KG1 (cell line): ENCODE data around the gene DACH1.

Source experiments
- DNase-seq: peaks from one replicate; lab custom pipeline; 2025; lab: John Stamatoyannopoulos, UW

Gene DACH1

GRCh38 chr13:71583581-71583980 lies 283.4 kb downstream of the DACH1 start:
- no peak for DNase-seq

DNA sequence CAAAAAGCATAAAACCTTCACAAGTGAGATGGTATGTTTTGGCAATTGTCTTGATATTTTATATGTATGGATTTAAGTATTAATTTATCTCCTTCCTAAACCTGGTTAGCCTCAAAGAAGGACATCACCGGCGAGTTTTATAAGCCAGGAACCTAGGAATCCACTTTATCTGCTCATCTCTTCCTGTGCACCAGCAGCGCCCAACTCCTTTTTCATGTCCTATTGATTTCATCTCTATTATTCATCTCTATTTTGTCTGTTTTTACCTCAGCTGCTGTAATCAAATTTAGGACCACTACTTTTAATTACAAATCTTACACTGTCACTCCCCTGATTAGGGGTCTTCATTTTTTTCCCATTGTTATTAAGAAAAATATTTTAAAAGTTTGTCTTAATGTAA lies 286.4 kb downstream of the DACH1 start:
- no peak for DNase-seq

- DNase-seq = no peak
Measured at GRCh38 chr13:71578048-71578447, 289.0 kb downstream of the DACH1 start.

GRCh38 chr13:71577127-71577526 lies 289.9 kb downstream of the DACH1 start:
- DNase-seq = no peak

DNA sequence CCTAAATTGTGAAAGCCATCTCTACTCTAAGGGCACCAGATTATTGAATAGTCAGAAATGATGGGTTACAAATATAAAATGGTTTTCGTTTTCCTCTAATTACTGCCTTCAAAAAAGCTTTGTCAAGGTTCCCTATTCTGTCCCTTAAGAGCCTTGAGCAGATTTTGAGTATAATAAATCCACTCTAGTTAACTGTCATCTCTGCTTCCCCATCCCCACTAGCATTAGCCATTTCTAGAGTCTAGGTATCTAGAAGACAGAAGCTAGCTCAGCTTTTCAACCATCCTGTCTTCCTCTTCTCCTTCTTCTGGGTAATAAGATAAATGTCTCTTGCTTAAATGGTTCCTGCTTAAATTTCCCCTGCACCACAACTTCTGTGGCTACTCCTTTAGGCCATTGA lies 290.4 kb downstream of the DACH1 start:
- peak; percentile 8 for DNase-seq

GRCh38 chr13:71546881-71547280 lies 320.1 kb downstream of the DACH1 start:
- DNase-seq = no peak

DNA sequence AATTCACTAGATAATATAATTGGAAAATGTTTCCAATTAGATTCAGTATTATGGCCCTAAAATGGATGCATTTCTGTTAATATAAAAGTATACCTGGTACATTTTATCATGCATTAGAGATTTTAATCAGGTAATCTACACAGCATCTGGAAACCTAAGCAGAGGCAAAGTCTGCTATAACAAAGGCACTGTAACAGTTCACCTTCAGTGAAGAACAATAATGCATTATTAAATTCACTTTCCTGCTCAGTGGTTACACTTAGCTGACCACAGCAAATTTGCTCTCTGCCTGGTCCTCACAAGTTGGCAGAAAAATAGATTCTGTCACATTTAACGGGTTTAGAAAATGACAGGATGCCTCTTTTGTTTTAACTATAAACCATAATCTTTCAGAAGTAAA lies 326.9 kb downstream of the DACH1 start:
- no peak for DNase-seq

- no peak for DNase-seq
Measured at GRCh38 chr13:71536201-71536600, 330.8 kb downstream of the DACH1 start.

DNA sequence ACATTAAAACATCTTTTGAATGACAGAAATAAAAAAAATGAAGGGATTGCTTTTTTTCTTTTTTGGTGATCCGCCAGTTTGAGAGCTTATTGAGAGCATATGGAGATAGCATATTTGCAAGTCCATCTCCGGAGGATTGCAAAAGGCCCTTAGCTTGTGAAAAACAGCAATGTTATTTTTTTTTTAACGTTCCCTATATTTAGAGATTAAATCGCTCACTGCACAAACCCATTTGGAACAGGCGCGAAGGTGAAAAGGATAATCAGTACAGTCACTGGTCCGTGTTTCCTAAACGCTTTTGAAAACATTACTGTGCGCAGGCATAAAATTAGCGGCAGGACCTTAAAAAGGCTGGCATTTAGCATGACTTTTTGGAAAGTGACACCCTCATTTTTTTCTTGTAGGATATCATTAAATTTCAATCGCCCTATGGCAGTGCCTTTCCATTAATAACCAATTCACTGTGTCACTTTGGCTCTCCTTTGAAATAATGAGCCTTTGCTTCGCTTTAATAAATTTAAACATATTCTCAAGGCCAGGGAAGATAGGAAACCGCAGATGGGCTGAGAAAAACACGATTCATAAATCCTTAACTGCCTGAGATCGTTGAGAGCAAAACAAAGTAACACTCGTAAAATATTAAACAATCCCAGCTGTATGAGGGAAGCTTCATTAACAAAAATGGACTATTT lies 342.2 kb downstream of the DACH1 start:
- no peak for DNase-seq

DNA sequence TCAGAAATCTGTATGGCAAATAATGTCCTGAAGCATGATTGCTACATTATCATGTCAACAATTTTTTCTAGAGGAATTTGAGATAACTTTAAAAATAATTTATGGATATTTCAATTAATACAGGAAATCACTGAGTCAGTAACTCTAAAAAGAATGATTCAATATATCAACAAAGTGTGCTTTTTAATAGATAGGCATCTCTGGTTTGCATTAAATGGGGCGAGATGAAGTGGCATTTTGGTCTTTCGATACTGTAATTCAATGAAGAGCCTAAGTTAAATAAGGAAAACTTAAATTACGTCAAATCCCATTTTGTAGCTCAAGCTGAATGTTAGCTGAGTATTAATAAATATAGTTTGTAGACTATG lies 342.8 kb downstream of the DACH1 start:
- DNase-seq = no peak

GRCh38 chr13:71522941-71523526 lies 344.0 kb downstream of the DACH1 start:
- DNase-seq = no peak

GRCh38 chr13:71517004-71517403 lies 350.0 kb downstream of the DACH1 start:
- no peak for DNase-seq

DNA sequence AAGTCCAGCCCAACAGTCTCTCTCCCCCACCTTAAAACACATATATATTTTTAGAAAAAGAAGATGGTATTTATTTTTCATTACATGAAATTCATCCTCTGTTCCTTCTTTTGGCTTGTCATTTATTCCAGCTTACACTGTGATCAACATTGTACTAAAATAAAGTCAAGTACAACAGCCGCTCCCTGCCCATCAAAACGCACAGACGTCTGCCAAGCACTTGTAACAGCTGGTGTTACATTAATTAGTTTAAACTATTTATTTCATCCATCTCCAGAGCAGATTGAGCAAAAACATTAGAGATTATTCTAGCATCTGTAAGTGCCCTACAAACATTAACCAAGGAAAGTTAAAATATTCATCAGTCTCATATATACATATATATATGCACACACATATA lies 350.5 kb downstream of the DACH1 start:
- DNase-seq = no peak

DNA sequence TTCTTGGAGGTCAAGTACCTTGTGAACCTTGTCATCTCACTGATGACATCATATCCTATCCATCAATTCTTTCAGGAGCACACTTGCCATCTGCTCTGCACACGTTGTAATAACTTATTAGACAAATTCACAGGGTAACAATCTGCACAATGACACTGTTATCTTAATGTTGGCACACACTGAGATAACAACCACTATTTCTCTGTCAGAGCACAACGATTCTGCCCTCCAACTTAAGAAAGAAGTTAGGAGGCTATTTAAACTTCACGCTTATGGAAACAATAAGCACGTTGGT lies 351.3 kb downstream of the DACH1 start:
- no peak for DNase-seq

DNA sequence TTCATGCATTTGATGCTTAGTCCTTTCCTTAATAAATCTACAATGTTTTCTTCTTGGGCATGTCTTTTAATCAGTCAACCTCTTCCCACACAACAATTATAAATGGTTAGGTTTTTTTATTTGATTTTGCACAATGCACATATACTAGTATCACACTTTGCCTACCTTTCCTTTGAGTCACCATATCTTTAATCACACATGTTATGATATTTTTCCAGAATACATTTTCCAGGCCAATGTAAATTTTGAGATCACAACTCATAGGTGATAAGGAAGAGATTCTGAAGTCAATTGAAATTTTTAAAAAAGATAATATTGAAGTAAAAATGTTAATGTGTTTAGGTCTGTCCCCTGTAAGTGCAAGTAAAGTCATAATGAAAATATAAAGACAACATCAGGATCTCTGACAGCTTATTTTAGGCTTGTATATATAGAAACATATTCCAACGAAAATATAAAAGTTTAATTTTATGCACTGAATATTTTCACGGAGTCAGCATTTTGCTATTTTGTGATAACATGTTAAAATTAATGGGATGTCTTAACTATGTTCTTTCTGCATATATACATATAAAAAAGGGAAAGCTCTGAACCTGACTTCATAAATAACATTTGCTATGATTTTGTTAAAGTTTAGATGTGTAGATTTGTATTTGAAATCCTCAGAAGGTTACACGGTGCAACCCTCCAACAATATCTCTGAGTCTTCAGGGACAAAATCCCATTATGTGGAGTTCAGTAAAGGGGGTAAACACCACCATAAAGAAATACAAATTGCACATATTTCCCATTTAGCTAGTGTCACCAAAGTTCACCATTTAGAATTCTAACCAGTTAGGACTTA lies 351.9 kb downstream of the DACH1 start:
- no peak for DNase-seq

GRCh38 chr13:71513411-71514033 lies 353.5 kb downstream of the DACH1 start:
- no peak for DNase-seq

GRCh38 chr13:71503781-71504180 lies 363.2 kb downstream of the DACH1 start:
- no peak for DNase-seq

DNA sequence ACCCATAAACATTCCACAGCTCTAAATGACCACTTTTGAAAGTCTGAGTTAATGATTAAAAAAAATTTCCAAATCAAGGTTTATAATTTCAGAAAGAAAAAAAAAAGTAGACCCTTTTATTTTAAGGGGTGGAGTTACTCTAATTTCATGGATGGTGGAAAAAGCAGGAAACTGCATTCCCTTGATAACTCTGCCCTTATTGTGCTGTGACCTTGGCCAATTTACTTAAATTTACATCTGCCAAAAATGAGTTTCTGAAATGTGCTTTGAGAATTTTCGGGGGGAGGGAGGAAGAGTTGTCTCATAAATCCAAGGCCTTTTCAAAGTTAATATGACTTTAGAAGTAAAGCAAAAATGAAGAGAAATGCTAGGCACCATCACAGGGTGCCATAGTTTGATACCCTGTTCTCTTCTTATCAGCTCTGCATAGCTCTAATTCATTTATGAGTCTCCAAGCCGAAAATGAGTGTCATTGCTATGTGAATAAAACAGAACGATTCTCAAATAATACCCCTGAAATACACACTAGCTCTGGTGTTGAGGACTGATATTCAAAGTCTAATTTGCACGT lies 367.0 kb downstream of the DACH1 start:
- DNase-seq = no peak

- no peak for DNase-seq
Measured at GRCh38 chr13:71499235-71499634, 367.8 kb downstream of the DACH1 start.

DNA sequence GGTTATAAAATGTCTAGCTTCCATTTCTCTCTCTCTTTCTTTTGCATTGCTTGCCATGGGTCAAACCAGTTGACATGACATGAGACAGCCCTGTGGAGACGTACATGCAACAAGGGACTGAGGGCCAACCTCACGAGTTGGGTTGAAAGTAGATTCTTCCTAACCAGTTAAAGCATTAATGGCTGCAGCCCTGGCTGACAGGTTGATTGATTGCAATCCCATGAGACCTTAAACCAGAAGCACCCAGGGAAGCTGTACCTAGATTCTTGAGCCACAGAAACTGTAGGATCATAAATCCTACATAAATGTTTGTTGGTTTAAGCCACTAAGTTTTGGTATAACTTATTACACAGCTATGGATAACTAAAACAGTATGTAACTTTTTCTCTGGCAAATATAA lies 373.8 kb downstream of the DACH1 start:
- DNase-seq = no peak

DNA sequence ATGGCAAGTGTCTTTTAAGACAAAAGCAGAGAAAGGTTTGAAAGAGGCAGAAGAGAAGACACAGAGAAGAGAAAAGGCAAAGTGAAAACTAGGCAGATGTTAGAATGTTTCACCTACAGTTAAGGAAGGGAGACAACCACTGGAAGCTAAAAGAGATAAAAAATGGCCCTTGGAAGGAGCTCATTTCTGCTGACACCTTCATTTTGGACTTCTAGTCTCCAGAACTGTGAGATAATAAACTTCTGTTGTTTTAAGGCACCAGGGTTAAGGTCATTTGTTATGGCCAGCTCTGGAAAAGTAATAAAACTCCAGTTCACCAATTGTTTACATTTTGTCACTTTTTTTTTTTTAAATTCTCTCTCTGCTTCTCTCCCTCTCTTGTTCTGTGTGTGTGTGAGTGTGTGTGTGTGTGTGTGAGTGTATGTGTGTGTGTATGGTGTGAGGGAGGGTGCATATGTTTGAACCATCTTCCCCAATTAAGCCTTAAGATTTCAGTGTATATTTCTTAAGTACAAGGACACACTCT lies 374.6 kb downstream of the DACH1 start:
- no peak for DNase-seq

DNA sequence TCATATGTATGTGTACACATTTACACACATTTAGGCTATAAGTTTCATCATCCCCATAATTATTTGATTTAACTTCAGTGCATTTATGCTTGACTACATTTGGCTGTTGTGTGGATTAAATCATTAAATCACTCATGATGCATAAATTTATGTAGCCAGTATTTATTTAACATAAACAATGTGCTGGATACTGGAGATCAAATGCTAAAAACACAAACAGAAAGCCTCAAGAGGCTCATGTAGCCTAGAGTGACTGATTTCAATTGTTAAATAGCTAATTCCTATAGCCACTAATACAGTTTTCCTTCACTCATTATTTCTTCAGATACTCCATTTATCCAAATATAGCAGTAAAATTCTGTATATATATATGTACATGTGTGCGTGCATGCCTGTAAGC lies 376.0 kb downstream of the DACH1 start:
- no peak for DNase-seq
